Left colon (tissue), 2 donors: ENCODE results near the gene TMEM108. TPM values are rescaled to one million over a fixed set of nuclear protein-coding genes. Genes with fewer than 3 reads are reported as not detected.
"Not testable (repeated sequence)": the region's sequence is repeated elsewhere in the genome, so short reads cannot be mapped to it uniquely, and the experiment has no call there.

Experiments
- ATAC-seq: fragments of 200-7000 bp; cut with Tn5 transposase; one replicate; pipeline ENCODE4 v1.9.1; 2020; ENCODE audit warnings: mild to moderate bottlenecking, moderate library complexity
- DNase-seq, 2 donors: peaks; one replicate each; pipeline ENCODE4 v3.0.0-alpha.2; 2020
- intact Hi-C, 2 donors: fragments of 100-400 bp; cut with DNase I in 1 of 2; cut with micrococcal nuclease in 1 of 2; formaldehyde crosslinking; loops; one replicate each; pipeline versions ENCODE4 v1.11.2 to v1.14.0; 2022; cut with DNase I, micrococcal nuclease
- long read RNA-seq: library from polyadenylated mRNA; unstranded; transcript quantifications from one replicate; pipeline ENCODE4 v2.0.0, GENCODE V29; 2021
- total RNA-seq, 2 donors: library from RNA; stranded (reverse); fragmentation: NEBNext Ultra II Directional; extraction: Animal tissue kit (Norgen Biotek cat#: 25700); gene quantifications; one replicate each; pipeline ENCODE4 v1.2.1, GENCODE V29; 2021
- donor health status: DM: no; HTN: no; CAD: no.
- donor health status: DM: yes; HTN: yes; CAD: no.

TMEM108 gene
- total RNA-seq = under 1 TPM; 0.40 to 0.92 TPM
- long read RNA-seq = 0 reads

DNA sequence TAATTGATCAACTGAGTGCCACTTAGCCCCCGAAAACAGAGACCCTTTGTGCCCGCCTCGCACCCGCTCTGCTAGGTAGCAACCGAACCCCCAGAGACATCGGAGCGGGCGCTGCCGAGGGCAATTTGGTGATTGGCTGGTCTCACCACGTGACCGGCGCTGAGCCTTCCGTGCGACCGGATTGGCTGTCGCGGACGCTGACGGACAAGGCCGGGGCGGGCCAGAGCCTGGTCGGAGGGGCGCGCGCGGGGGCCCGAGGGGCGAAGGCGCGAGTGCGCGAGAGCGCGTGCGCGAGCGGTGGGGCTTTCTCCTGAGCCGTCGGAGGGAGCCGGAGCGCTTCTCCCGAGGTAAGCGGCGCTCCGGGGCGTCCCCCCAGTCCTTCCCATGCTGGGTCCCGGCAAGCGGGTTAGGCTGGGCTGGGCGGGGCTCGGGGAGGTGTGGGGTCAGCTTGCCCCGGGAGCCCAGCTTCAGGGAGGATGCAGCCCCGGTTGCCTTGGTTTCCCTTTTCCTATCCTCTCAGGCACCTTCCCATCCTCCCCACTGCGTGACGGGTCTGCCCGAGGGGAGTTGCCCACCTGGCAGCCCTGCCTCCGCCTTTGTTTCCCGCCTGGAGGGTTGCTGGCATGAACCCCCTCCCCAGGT, at the start of gene TMEM108:
TSS of gene TMEM108 (plus strand) at position 303 of the 642 bp plus-strand sequence.
- ATAC-seq = peak; percentile 60
- intact Hi-C loops = loop anchor here in 1 of 2 donors (10.0 kb wide), 1 partner anchor 303 kb away; no protein-coding TSS in a partner anchor
- DNase-seq = peak; percentile 50 to 52

GRCh38 chr3:132995971-132996370, 42.2 kb upstream of the TMEM108 start:
- ATAC-seq (no peak), DNase-seq (no peak)
- intact Hi-C loops = no loop called here

GRCh38 chr3:132997404-132998185, 40.6 kb upstream of the TMEM108 start:
- intact Hi-C loops = no loop called here
- DNase-seq (no peak), ATAC-seq (no peak)

DNA sequence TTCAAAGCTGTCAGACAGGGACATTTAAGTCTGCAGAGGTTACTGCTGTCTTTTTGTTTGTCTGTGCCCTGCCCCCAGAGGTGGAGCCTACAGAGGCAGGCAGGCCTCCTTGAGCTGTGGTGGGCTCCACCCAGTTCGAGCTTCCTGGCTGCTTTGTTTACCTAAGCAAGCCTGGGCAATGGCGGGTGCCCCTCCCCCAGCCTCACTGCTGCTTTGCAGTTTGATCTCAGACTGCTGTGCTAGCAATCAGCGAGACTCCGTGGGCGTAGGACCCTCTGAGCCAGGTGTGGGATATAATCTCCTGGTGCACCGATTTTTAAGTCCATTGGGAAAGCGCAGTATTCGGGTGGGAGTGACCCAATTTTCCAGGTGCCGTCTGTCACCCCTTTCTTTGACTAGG, 33.2 kb upstream of the TMEM108 start:
- DNase-seq, ATAC-seq, intact Hi-C loops: not testable (repeated sequence)

DNA sequence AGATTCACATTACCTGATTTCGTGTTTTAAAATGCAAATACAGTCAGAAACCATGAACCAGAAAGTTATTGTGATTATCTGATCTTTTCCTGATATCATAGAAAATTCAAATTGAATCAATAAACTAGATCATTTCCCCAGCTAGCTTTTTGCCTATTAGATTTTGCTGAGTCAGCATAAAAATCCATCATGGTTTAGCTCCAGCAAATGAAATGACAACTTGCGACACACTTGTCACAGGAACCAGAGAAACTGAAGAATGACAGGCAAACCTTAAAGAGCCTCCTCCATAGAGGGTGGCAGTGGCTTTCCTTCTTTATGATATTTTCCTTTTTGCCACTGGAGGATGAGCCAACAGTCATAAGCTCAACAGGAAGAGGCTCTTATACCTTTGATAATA, 30.6 kb upstream of the TMEM108 start:
- intact Hi-C loops = no loop called here
- DNase-seq (no peak), ATAC-seq (no peak)

DNA sequence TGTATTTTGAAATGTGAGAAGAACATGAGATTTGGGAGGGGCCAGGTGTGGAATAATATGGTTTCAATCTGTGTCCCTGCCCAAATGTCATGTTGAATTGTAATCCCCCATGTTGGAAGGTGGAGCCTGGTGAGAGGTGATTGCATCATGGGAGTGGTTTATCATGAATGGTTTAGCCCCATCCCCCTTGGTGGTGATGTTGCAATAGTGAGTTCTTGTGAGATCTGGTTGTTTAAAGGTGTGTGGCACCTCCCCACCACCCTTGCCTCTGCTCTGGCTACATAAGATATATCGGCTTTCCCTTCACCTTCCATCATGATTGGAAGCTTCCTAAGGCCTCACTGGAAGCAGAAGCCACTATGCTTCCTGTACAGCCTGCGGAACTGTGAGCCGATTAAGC, 23.9 kb upstream of the TMEM108 start:
- DNase-seq = no peak
- intact Hi-C loops = no loop called here
- no peak for ATAC-seq

DNA sequence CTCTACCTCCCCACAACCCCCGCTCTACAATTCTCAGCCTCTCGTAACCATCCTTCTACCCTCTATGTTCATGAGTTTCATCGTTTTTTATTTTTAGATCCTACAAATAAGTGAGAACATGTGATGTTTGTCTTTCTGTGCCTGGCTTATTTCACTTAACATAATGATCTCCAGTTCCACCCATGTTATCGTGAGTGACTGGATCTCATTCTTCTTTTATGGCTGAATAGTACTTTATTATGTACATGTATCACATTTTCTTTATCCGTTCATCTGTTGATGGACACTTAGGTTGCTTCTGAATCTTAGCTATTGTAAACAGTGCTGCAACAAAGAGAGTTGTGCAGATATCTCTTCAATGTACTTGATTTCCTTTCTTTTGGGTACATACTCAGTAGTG, 22.6 kb upstream of the TMEM108 start:
- ATAC-seq = not testable (repeated sequence)

DNA sequence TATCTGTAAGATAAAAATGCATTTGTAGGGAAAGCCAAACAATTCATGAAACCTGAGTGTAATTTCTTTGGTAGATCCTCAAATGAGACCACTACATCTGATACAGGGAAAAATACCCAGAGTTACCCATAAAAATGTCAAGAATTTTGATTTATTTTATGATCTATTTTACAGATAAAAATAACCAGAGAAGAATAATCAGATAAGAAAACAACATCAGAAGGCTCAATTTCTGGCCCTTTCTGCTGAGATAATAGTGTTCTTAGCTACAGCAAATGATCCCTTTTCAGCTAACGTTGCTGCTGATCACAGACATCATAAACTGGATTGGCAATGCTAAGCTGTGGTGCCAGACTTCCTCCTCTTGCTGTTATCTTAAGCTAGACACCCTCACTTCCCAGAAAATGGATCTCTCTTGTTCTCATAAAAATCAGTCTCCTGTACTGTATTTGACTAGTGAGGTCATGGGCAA, 21.3 kb upstream of the TMEM108 start:
- intact Hi-C loops = no loop called here
- DNase-seq (no peak), ATAC-seq (no peak)

More for the DNA sequence above, 22.6 kb upstream of the TMEM108 start:
- DNase-seq, intact Hi-C loops: not testable (repeated sequence)

DNA sequence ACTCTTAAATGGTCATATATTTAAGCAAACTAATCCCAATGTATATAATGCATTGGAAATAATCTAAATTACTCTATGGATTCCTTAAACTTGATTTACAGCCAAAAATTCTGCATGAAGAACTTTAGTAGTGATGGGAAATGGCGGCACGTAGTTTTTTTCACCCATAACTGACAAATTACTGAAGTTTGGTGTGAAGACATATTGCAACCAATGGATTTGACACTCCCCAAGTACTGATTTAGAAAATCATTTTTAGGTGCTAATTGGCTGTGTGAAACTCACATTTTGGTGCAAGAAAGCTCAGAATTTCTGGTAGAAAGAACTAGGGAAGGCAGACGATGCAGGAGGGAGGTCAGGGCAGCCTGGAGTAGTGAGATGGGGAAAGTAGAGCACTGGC, 19.3 kb upstream of the TMEM108 start:
- DNase-seq (no peak), ATAC-seq (no peak)

GRCh38 chr3:133021206-133021605, 17.0 kb upstream of the TMEM108 start:
- ATAC-seq (no peak), DNase-seq (no peak)
- intact Hi-C loops = no loop called here

More for the DNA sequence above, 19.3 kb upstream of the TMEM108 start:
- intact Hi-C loops = no loop called here

GRCh38 chr3:133023362-133023761, 14.8 kb upstream of the TMEM108 start:
- no peak for DNase-seq
- intact Hi-C loops = no loop called here

GRCh38 chr3:133025546-133025945, 12.6 kb upstream of the TMEM108 start:
- no peak for DNase-seq
- intact Hi-C loops = no loop called here
- no peak for ATAC-seq

More at GRCh38 chr3:133023362-133023761, 14.8 kb upstream of the TMEM108 start:
- ATAC-seq = no peak

DNA sequence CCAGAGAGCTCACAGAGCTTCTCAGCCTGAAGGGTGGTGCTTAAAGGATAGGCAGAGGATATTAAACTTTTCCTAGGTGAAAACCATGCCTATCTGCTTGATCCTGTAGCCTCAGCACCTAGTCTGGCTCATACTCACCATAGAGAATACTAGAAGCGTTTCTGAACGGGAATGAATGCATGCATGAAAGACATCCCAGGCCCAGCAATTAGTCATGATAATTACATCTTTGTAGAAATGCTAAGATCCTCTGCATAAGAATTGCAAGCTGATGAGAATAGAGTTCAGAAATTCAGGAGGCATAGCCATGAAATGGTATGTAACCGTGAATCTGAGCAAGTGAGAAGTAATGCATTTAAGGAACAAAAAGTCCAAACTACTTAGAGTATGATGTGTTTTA, 5.9 kb upstream of the TMEM108 start:
- intact Hi-C loops = loop anchor here in 1 of 2 donors (10.0 kb wide), 1 partner anchor 298 kb away; no protein-coding TSS in a partner anchor
- ATAC-seq (no peak), DNase-seq (no peak)

GRCh38 chr3:133037436-133037835, 755 bp upstream of the TMEM108 start:
- intact Hi-C loops = loop anchor here in 1 of 2 donors (10.0 kb wide), 1 partner anchor 303 kb away; no protein-coding TSS in a partner anchor
- DNase-seq = no peak
- ATAC-seq = no peak

DNA sequence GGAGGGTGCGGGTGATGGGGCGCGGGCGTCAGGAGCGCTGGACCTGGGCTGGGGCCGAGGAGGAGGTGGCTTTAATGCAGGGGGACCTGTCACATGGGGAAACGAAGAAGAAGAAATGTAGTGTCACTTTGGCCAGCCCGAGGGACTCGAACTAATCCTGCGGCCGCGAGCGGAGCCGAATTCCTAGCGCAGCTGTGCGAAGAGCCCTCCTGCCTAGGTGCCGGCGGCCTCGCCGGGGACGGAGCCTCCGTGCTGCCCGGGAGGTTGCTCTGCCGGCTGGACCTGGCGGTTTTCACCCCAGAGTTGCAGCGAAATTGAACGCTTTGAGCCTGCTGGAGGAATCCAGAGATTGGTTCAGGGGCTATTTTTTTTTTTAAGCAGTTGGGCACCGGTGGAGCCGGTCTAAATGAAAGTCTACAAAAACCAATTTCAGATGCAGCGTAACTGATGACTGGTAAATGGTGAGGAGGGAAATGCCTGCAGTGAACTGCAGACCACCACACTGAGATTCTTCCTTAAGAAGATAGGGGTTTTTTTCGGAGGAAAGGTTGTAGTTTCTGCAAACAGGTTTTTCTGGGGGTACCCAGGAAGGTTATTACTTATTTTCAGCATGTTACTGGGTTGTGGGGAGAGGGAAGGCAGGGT, 662 bp downstream of the TMEM108 start:
- peak in 1 of 2 donors; percentile 8 for DNase-seq

GRCh38 chr3:133040696-133041523, 2.7 kb downstream of the TMEM108 start:
- DNase-seq (peak; percentile 49 to 59), ATAC-seq (peak; percentile 66)
- intact Hi-C loops = loop anchor here in 1 of 2 donors (10.0 kb wide), 1 partner anchor 334 kb away; no protein-coding TSS in a partner anchor

More for the DNA sequence above, 662 bp downstream of the TMEM108 start:
- intact Hi-C loops = loop anchor here in 1 of 2 donors (10.0 kb wide), 1 partner anchor 304 kb away; no protein-coding TSS in a partner anchor
- no peak for ATAC-seq

GRCh38 chr3:133041524-133041829, 3.3 kb downstream of the TMEM108 start:
- no peak for ATAC-seq
- no peak for DNase-seq
- intact Hi-C loops = loop anchor here in 1 of 2 donors (10.0 kb wide), 1 partner anchor 333 kb away; no protein-coding TSS in a partner anchor

DNA sequence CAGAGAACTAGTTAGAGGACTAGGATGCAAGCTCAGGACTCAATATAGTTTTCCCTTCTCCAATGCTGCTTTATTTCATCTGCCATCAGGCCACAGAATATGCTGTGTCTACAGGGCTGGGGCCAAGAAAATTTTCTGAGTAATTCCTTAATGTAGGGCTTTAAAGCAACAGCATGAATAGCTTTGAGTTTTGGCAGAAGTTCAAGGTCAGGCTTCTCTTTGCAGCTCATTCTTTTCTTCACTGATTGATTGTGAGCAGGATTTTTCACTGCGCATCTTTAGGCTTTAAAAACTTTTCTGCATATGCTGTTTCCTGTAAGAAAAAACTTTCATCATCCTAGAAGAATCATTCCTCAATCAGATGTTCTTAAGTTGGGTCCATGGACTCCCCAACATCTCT, 4.6 kb downstream of the TMEM108 start:
- ATAC-seq (no peak), DNase-seq (no peak)
- intact Hi-C loops = loop anchor here in 1 of 2 donors (10.0 kb wide), 1 partner anchor 332 kb away; no protein-coding TSS in a partner anchor
